Lower leg skin (tissue), 4 donors: Measurements from ENCODE around the gene PRPF31. TPM values are rescaled to one million over a fixed set of nuclear protein-coding genes. Genes with fewer than 3 reads are reported as not detected.

Experiments
- DNase-seq, 2 donors: peaks; one replicate each; pipeline ENCODE4 v3.0.0-alpha.2; 2019; ENCODE audit warnings: low spot score in 2 of 2
- H3K4me3 ChIP-seq: fragments of 200-600 bp; sonication (generic); 2 replicates; pipeline ENCODE4 v1.5.1; 2017; ENCODE audit warnings: mild to moderate bottlenecking, low read depth; ENCODE audit not compliant: poor library complexity, severe bottlenecking
- CTCF ChIP-seq, 3 donors: fragments of 450-650 bp; IDR thresholded peaks; one replicate each; pipeline ENCODE4 v1.5.1; 2016; ENCODE audit warnings: antibody characterized with exemption in 3 of 3, mild to moderate bottlenecking in 3 of 3, moderate library complexity in 2 of 3
- POLR2A ChIP-seq, 2 donors: fragments of 450-650 bp; IDR thresholded peaks; one replicate each; pipeline ENCODE4 v1.6.1; 2016 to 2017; ENCODE audit warnings: antibody characterized with exemption in 2 of 2, mild to moderate bottlenecking in 1 of 2, moderate library complexity in 1 of 2
- WGBS, 2 donors: methylation state at CpG; one replicate each; pipeline ENCODE4 v1.1.5; 2018; 5-methylcytosine and 5-hydroxymethylcytosine counted together
- intact Hi-C: fragments of 100-400 bp; cut with DNase I; formaldehyde crosslinking; loops from one replicate; pipeline ENCODE4 v1.15.0; 2023; ENCODE audit warnings: low total_unique reads
- total RNA-seq, 4 donors: library from RNA; depleted of rRNA; stranded (reverse); fragments of >200 nt; gene quantifications; one replicate each; pipeline ENCODE4 v1.1.0, GENCODE V29; 2016

Gene PRPF31
- total RNA-seq, 4 donors from 2014 or later: 39.2 to 65.1 (median 47.3) TPM

DNA sequence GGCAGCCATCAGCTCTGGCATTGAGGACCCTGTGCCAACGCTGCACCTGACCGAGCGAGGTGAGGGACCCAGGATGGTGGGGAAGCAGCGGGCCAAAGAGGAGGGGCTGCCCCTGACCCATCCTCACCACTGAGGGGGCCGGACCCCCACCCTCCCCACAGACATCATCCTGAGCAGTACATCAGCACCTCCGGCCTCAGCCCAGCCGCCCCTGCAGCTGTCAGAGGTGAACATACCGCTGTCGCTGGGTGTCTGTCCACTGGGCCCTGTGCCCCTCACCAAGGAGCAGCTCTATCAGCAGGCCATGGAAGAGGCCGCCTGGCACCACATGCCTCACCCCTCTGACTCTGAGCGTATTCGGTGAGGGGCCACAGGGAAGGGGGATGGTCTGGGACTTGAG is 36.7 kb downstream of the PRPF31 start:
- intact Hi-C loops: no loop called here
- TF ChIP-seq POLR2A (IDR thresholded peaks at IDR 0.05) (no peak), CTCF (IDR thresholded peaks at IDR 0.05) (no peak)
- 92 to 95% methylated on average over 6 to 8 of the region's 12 CpGs for WGBS, 2 donors
- DNase-seq: no peak
- no peak overlapping the region for H3K4me3 ChIP-seq

DNA sequence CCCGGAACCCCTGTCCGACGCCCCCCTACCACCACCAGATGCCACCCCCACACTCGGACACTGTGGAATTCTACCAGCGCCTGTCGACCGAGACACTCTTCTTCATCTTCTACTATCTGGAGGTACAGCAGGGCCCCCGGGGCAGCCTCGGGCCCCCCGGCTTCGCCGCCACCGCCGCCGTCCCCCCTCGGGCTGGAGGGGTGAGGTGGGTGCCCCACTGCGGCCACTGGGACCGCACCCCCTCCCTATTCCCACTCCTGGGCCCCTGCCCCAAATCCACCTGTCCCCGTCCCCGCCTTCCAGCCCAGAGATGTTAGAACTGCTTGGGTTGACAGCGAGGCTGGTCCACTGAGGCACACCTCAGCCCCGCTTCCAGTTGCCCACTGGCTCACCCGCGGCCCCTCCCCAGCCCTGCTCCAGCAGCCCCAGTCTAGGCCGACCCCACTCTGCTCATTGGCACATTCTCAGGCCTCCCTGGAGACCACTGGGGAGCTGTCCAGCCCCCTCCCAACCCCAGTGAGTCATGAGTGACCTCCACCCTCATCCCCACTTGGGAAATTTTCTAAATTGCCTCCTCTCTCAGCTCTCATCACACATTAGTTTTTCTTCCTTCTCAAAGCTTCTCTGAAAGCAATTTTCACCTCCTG is 37.4 kb downstream of the PRPF31 start:
- TF ChIP-seq POLR2A (IDR thresholded peaks at IDR 0.05): no peak
- TF ChIP-seq CTCF (IDR thresholded peaks at IDR 0.05): no peak
- intact Hi-C loops: no loop called here
- WGBS, 2 donors: 87 to 88% methylated on average over 23 to 25 of the region's 25 CpGs
- DNase-seq: no peak
- no peak overlapping the region for H3K4me3 ChIP-seq

DNA sequence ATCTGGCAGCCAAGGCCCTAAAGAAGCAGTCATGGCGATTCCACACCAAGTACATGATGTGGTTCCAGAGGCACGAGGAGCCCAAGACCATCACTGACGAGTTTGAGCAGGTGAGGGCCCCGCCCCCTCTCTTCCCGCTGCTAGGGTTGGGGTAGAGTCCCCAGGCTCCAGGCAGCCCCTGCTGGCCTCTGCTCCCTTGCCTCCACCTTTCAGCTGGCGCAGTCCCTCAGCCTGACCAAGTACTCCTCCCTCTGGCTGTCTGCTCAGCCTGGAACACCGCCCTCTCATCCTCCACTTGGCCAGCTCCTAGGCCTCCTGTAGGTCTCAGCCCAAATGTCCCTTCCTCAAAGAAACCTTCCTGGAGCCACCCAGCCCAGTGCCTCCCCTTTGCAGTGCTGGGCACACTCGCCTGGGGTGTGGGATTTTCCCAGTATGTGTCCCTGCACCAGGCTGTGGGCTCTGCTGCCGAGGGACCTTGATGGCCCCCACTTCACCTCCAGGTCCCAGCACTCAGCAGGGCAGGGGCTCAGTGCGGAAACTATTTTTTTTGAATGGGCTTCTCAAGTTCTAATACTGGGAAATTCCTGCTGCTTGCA is 38.3 kb downstream of the PRPF31 start:
- 69 to 74% methylated on average over 9 to 10 of the region's 10 CpGs for WGBS, 2 donors
- intact Hi-C loops: no loop called here
- no peak for TF ChIP-seq POLR2A (IDR thresholded peaks at IDR 0.05)
- TF ChIP-seq CTCF (IDR thresholded peaks at IDR 0.05): no peak
- H3K4me3 ChIP-seq: no peak overlapping the region
- no peak for DNase-seq

- 68 to 71% methylated on average over 18 of the region's 18 CpGs for WGBS, 2 donors
- intact Hi-C loops: no loop called here
- H3K4me3 ChIP-seq: no peak overlapping the region
- TF ChIP-seq CTCF (IDR thresholded peaks at IDR 0.05) (no peak), POLR2A (IDR thresholded peaks at IDR 0.05) (no peak)
- DNase-seq: no peak
These were observed 39.2 kb downstream of the PRPF31 start for GRCh38 chr19:54154603-54155345.

DNA sequence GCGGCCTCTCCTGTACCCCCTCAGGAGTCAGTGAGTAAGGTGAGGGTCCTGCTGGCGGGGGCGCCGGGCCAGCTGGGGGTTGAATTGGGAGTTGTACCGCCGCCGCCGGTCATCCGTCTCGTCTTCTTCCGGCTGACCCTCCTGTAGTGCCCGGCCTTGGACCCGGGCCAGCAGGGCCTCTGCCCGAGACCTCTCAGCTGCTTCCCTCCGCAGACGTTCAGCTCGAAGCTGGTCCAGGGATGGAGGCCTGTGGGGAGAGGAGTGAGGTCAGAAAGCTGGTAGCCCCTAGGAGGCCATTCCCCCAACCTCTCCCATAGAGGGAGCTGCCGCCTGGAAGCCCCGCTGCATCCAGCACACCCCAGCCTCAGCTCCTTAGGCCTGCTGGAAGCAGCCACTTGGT is 40.1 kb downstream of the PRPF31 start:
- no peak overlapping the region for H3K4me3 ChIP-seq
- WGBS, 2 donors: 81 to 83% methylated on average over 16 to 19 of the region's 19 CpGs
- intact Hi-C loops: no loop called here
- TF ChIP-seq CTCF (IDR thresholded peaks at IDR 0.05) (no peak), POLR2A (IDR thresholded peaks at IDR 0.05) (no peak)
- DNase-seq: no peak
